Karpas-422 (cell line): ENCODE data around the gene ISYNA1. TPM values are rescaled to one million over a fixed set of nuclear protein-coding genes. Genes with fewer than 3 reads are reported as not detected.
A peak's percentile ranks its signal among the peaks of the same experiment; 100 is the strongest.

Experiments
- DNase-seq: peaks from one replicate; pipeline ENCODE4 v3.0.0-alpha.2; 2015
- H2AFZ ChIP-seq: fragments of 200-600 bp; sonication (generic); 2 replicates; pipeline ENCODE4 v1.6.1; 2014; ENCODE audit warnings: antibody characterized with exemption, low read length, mixed read lengths
- H3K27ac ChIP-seq: fragments of 200-600 bp; sonication (generic); 2 replicates; pipeline ENCODE4 v1.5.1; 2014; ENCODE audit warnings: mild to moderate bottlenecking, low read length, moderate library complexity
- H3K27me3 ChIP-seq: fragments of 200-600 bp; sonication (generic); 2 replicates; pipeline ENCODE4 v1.6.1; 2014; ENCODE audit warnings: low read length, mixed read lengths
- H3K36me3 ChIP-seq: fragments of 200-600 bp; sonication (generic); 2 replicates; pipeline ENCODE4 v1.6.1; 2014; ENCODE audit warnings: low read length, mixed read lengths; ENCODE audit not compliant: insufficient read depth
- H3K4me1 ChIP-seq: fragments of 200-600 bp; sonication (generic); 2 replicates; pipeline ENCODE4 v1.6.1; 2014; ENCODE audit warnings: mild to moderate bottlenecking, low read length, mixed read lengths
- H3K4me2 ChIP-seq: fragments of 200-600 bp; sonication (generic); 2 replicates; pipeline ENCODE4 v1.6.1; 2014; ENCODE audit warnings: low read length, low read depth, mild to moderate bottlenecking; ENCODE audit not compliant: poor library complexity, severe bottlenecking
- H3K4me3 ChIP-seq: fragments of 200-600 bp; sonication (generic); 2 replicates; pipeline ENCODE4 v1.5.1; 2014; ENCODE audit warnings: mild to moderate bottlenecking, antibody characterized with exemption, low read length, mixed read lengths
- H3K79me2 ChIP-seq: fragments of 200-600 bp; sonication (generic); 2 replicates; pipeline ENCODE4 v1.6.1; 2014; ENCODE audit warnings: mild to moderate bottlenecking, low read length, mixed read lengths
- H3K9ac ChIP-seq: fragments of 200-600 bp; sonication (generic); 2 replicates; pipeline ENCODE4 v1.6.0; 2014; ENCODE audit warnings: low read length
- H3K9me2 ChIP-seq: fragments of 200-600 bp; sonication (generic), shearing (Covaris generic); replicated peaks from 2 replicates; pipeline ENCODE4 v1.6.0; 2014; ENCODE audit warnings: mild to moderate bottlenecking, low read length, moderate library complexity; ENCODE audit not compliant: insufficient read depth
- H3K9me3 ChIP-seq: fragments of 300-700, 200-600 bp; sonication (generic); 2 replicates; pipeline ENCODE4 v1.6.1; 2014; ENCODE audit warnings: low read length, mixed read lengths
- H4K20me1 ChIP-seq: fragments of 200-600 bp; sonication (generic); 2 replicates; pipeline ENCODE4 v1.6.1; 2014; ENCODE audit warnings: mild to moderate bottlenecking, antibody characterized with exemption, low read length, low read depth; ENCODE audit not compliant: insufficient read depth
- total RNA-seq: library from RNA; depleted of rRNA; stranded (reverse); fragments of >200 nt; shearing (Covaris generic); gene quantifications from 2 replicates; pipeline ENCODE4 v1.2.3, GENCODE V29; 2014; ENCODE audit warnings: low replicate concordance

ISYNA1 gene
- total RNA-seq, 1 experiment from 2014 or later: 10.0 TPM

GRCh38 chr19:18450931-18451836 is 13.3 kb upstream of the ISYNA1 start:
- Histone ChIP-seq H3K4me1 (peaks cover 17% of the 10 kb centered on the region), H2AFZ (no peak overlapping the region), H3K4me3 (peak overlapping the region; percentile 56; the same call in 1 of the 2 replicates), H3K27ac (peak overlapping the region; percentile 80), H3K9me3 (no peaks in the 10 kb centered on the region), H3K9me2 (no peaks in the 10 kb centered on the region), H3K4me2 (peak overlapping the region; percentile 71), H4K20me1 (no peaks in the 10 kb centered on the region; the same call in 1 of the 2 replicates), H3K79me2 (no peaks in the 10 kb centered on the region), H3K27me3 (no peaks in the 10 kb centered on the region), H3K36me3 (no peaks in the 10 kb centered on the region), H3K9ac (peak overlapping the region; percentile 61)
- DNase-seq: peak; percentile 97

GRCh38 chr19:18450021-18450930 is 12.3 kb upstream of the ISYNA1 start:
- peaks cover 17% of the 10 kb centered on the region for H3K4me1 ChIP-seq
- DNase-seq: no peak

GRCh38 chr19:18449552-18449951 is 11.6 kb upstream of the ISYNA1 start:
- H3K27ac ChIP-seq: no peak overlapping the region
- no peak overlapping the region for H2AFZ ChIP-seq
- H3K9me3 ChIP-seq: no peaks in the 10 kb centered on the region
- H3K9me2 ChIP-seq: no peaks in the 10 kb centered on the region
- no peak for DNase-seq
- H3K4me1 ChIP-seq: peaks cover 17% of the 10 kb centered on the region
- no peaks in the 10 kb centered on the region for H3K79me2 ChIP-seq
- no peaks in the 10 kb centered on the region; the same call in 1 of the 2 replicates for H4K20me1 ChIP-seq
- no peak overlapping the region for H3K4me3 ChIP-seq
- no peaks in the 10 kb centered on the region; the same call in 1 of the 2 replicates for H3K36me3 ChIP-seq
- no peaks in the 10 kb centered on the region for H3K27me3 ChIP-seq
- H3K4me2 ChIP-seq: no peak overlapping the region
- no peak overlapping the region for H3K9ac ChIP-seq

More at GRCh38 chr19:18450021-18450930, 12.3 kb upstream of the ISYNA1 start:
- Histone ChIP-seq H3K27ac (no peak overlapping the region), H3K9ac (no peak overlapping the region), H3K27me3 (no peaks in the 10 kb centered on the region), H3K9me2 (no peaks in the 10 kb centered on the region), H3K4me3 (no peak overlapping the region), H3K36me3 (no peaks in the 10 kb centered on the region), H4K20me1 (no peaks in the 10 kb centered on the region; the same call in 1 of the 2 replicates), H3K79me2 (no peaks in the 10 kb centered on the region), H3K9me3 (no peaks in the 10 kb centered on the region), H3K4me2 (no peak overlapping the region), H2AFZ (no peak overlapping the region)

GRCh38 chr19:18446811-18447359 is 9.0 kb upstream of the ISYNA1 start:
- H3K9ac ChIP-seq: no peak overlapping the region

GRCh38 chr19:18446145-18446810 is 8.3 kb upstream of the ISYNA1 start:
- DNase-seq: no peak
- H3K79me2 ChIP-seq: no peaks in the 10 kb centered on the region

More at GRCh38 chr19:18446811-18447359, 9.0 kb upstream of the ISYNA1 start:
- no peak overlapping the region for H3K4me2 ChIP-seq
- H3K4me3 ChIP-seq: no peak overlapping the region
- H3K9me3 ChIP-seq: no peaks in the 10 kb centered on the region
- no peak overlapping the region for H3K27ac ChIP-seq
- peaks cover 14% of the 10 kb centered on the region for H3K36me3 ChIP-seq
- H2AFZ ChIP-seq: no peak overlapping the region
- DNase-seq: no peak
- H3K27me3 ChIP-seq: no peaks in the 10 kb centered on the region
- no peaks in the 10 kb centered on the region for H3K79me2 ChIP-seq
- H3K9me2 ChIP-seq: no peaks in the 10 kb centered on the region
- H3K4me1 ChIP-seq: peaks cover 10% of the 10 kb centered on the region
- no peaks in the 10 kb centered on the region; the same call in 1 of the 2 replicates for H4K20me1 ChIP-seq

GRCh38 chr19:18445262-18445948 is 7.5 kb upstream of the ISYNA1 start:
- Histone ChIP-seq H3K36me3 (peaks cover 14% of the 10 kb centered on the region), H4K20me1 (no peaks in the 10 kb centered on the region), H2AFZ (no peak overlapping the region), H3K79me2 (no peaks in the 10 kb centered on the region), H3K4me3 (no peak overlapping the region), H3K27me3 (no peaks in the 10 kb centered on the region), H3K9me3 (no peaks in the 10 kb centered on the region), H3K4me1 (no peaks in the 10 kb centered on the region), H3K4me2 (no peak overlapping the region), H3K9ac (no peak overlapping the region), H3K27ac (no peak overlapping the region), H3K9me2 (no peaks in the 10 kb centered on the region)
- DNase-seq: no peak

More at GRCh38 chr19:18446145-18446810, 8.3 kb upstream of the ISYNA1 start:
- H3K9ac ChIP-seq: no peak overlapping the region
- H3K27me3 ChIP-seq: no peaks in the 10 kb centered on the region
- no peak overlapping the region for H3K4me2 ChIP-seq
- peaks cover 3% of the 10 kb centered on the region for H3K4me1 ChIP-seq
- H3K9me3 ChIP-seq: no peaks in the 10 kb centered on the region
- H3K9me2 ChIP-seq: no peaks in the 10 kb centered on the region
- H2AFZ ChIP-seq: no peak overlapping the region
- H3K27ac ChIP-seq: no peak overlapping the region
- H3K4me3 ChIP-seq: no peak overlapping the region
- H4K20me1 ChIP-seq: no peaks in the 10 kb centered on the region
- peaks cover 14% of the 10 kb centered on the region for H3K36me3 ChIP-seq

- H3K9ac ChIP-seq: no peak overlapping the region
- peaks cover 3% of the 10 kb centered on the region for H3K4me1 ChIP-seq
- H3K27me3 ChIP-seq: no peaks in the 10 kb centered on the region
- H3K36me3 ChIP-seq: peaks cover 14% of the 10 kb centered on the region
- H3K4me3 ChIP-seq: no peak overlapping the region
- no peaks in the 10 kb centered on the region for H3K9me3 ChIP-seq
- no peaks in the 10 kb centered on the region for H3K79me2 ChIP-seq
- no peaks in the 10 kb centered on the region for H4K20me1 ChIP-seq
- no peak overlapping the region for H3K27ac ChIP-seq
- DNase-seq: no peak
- no peak overlapping the region for H2AFZ ChIP-seq
- H3K9me2 ChIP-seq: no peaks in the 10 kb centered on the region
- no peak overlapping the region for H3K4me2 ChIP-seq
These were observed 6.6 kb upstream of the ISYNA1 start for GRCh38 chr19:18444513-18444912.
